DMS53 (cell line): Measurements from ENCODE around the gene RASAL1.

Experiments
- DNase-seq: peaks from one replicate; lab custom pipeline; 2025; lab: John Stamatoyannopoulos, UW

Gene RASAL1

DNA sequence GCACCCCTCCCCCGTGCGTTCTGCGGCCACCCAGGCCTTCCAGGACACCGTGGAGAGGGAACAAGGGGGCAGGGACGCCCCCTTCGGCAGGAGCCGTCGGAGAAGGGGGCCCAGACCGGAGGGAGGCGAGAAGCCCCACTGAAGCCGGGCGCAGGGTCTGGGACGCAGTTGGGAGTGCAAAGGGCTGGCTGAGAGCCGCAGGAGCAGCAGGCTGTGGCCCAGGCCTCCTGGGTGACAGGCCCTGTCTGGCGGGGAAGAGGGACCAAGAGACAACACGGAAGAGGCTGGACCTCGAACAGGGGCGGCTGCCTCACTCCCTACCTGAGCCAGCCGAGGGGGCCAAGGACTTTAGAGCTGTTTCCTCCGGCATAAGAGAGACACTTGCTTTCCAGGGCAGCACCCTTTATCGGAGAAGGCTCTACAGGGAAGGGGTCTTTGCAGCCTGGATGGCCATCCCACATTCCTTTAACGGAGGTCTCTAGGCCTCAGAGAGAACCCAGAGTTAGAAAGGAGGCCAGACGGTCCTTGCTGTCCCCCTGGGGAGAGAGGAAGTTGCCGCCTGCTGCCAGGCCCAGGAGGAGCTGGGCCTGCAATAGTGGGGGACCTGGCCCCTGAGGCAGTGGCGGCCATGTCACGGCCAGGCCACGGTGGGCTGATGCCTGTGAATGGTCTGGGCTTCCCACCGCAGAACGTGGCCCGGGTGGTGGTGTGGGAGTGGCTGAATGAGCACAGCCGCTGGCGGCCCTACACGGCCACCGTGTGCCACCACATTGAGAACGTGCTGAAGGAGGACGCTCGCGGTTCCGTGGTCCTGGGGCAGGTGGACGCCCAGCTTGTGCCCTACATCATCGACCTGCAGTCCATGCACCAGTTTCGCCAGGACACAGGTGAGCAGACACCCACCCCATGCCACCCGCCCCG, 77.7 kb downstream of the RASAL1 start:
- no peak for DNase-seq

DNA sequence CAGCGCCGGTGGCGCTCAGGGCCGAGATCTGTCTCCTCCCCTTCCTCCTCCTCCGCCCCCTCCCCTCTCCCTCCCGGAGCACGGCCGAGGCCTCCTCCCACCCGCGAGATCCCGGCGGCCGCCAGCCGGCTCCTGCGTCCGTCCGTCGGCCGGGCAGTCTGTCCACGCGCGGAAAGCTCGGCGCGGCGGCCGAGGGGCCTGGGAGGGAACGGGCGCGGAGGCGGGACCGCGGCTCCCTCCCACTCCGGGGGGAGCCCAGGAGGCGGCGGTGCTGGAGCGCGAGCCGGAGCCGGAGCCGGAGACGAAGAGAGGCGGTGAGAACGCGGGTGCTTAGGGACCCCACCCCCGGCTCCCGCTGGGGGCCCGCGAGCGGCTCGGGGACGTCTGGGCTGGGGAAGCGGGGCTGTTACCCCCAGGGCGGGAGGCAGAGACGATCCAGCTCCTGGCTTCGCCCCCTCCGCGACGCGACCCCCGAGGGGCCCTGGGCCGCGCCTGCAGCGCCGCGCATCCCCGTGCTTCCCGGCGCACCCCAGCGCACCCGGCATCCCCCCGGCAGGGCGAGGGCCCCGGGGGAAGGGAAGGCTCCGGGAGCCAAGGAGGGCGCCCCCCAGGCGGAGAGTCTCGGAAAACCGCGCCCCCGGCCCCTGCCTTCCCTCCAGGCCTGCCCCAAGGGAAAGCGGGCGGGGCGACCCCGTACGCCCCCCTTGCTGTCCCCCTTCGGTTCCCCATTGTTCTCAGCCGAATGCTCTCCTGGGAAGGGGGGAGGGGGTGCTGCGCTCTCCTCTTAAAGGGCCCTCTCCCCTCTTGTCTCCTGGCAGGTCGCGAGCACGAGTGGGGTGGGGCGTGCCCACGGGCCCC, 78.7 kb downstream of the RASAL1 start, which contains the start of gene DTX1:
Gene DTX1 (plus strand): TSS at position 100 of the 858 bp plus-strand sequence. CDS start 1,463 bp downstream, outside the sequence.
- DNase-seq: peak; percentile 53

DNA sequence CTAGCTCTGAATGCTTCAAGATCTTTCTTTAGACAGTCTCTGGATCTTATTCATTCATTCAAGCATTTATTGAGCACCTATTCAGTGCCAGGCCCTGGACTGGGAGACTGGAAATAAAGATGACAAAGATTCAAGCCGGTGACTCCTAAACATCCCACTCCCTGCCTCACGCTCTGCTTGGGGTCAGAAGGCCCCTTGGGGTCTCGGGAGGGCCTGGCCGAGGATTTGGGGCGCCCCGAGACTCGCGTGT, 79.3 kb downstream of the RASAL1 start:
- no peak for DNase-seq

DNA sequence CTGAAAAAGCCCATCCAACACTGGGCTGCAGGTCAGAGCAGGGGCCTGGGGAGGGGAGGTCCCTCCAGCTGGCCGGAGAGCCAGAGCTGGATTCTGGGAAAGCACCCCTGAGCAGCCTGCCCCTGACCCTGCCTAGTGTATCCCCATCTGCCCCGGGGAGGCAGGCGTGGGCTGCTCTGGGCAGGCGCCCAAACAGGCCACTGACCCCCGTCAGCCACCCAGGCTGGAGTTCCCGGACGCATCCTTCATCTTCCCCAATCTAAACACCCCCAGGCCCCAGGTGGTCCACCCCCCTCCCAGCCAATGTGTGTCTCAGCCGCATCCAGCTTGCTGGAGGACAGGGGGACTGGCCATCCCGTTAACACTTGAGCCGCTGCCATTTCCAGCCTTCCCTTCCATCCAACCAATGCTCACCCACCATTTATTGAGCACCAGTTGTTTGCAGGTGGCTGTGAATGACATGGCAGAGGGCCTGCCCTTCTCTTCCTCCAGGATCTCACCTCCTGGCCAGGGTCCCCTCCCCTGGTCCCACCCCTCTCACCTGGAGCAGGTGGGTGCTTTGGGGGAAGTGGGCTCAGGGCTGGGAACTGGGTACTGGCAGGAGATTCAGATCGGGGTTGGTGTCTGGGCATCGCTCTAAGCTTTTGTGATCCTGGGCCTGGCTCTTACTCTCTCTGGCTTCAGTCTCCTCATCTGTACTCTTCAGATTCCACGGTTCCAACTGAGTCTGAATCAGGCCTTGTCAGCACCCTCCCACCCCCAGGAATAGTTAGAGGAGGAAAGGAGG, 79.8 kb downstream of the RASAL1 start:
- no peak for DNase-seq

DNA sequence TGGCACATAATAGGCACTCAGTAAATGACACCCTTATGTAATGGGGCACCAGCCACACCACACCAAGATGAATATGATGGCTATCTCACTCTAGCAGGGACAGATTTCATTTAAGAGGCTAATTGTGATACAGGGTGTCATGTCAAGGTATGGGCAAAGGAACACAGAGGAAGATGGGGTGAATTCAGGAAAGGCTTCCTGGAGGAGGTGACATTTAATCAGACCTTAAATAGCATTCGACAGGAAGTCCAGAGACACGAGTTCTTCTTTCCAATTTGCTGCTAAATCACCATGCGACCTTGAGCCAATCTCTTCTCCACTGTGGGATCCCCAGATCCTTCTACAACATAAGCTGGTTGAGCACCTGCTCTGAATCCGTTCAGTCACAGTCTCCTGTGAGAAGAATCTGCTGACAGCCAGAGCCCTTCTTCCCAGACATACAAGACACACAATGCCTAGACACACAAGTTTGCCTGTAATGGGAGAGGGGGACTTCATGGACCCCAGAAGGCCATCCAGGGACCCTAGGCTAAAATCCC, 80.5 kb downstream of the RASAL1 start:
- no peak for DNase-seq

DNA sequence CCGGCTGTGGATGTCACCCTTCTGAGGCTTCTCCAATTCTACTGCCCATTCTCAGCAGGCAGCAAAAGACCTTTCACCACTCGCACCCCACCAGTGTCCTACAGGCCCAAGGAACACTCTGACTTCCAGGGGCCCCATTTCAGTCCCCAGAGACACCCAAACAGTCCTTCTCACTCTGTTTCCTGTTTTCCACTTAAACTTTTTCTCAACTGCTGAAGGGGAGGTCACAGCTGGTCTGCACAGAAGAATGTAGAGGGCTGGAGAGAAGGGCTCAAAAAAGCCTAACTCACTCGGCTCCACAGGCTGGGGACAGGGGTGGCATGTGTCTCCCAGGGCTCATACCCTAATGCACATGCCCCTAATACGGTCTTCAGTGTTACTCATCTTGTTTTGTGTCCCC, 83.2 kb downstream of the RASAL1 start:
- no peak for DNase-seq

DNA sequence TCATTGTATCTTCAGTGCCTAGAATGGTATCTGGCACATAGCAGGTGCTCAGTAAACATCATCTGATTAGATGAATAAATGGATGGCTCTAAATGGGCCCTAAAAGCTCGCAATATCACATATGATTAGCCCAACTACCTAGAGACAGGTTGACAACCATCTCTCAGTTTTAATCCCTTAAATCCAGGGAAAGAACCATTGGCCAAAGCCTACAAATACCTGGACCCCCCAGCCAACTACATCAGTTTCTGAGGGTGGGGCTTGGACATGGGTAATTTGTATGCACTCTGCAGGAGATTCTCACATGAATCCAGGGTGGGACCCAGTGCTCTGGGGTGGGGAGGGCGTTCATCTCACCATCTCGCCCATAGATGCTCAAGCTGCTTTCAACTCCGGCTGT, 83.8 kb downstream of the RASAL1 start:
- no peak for DNase-seq

DNA sequence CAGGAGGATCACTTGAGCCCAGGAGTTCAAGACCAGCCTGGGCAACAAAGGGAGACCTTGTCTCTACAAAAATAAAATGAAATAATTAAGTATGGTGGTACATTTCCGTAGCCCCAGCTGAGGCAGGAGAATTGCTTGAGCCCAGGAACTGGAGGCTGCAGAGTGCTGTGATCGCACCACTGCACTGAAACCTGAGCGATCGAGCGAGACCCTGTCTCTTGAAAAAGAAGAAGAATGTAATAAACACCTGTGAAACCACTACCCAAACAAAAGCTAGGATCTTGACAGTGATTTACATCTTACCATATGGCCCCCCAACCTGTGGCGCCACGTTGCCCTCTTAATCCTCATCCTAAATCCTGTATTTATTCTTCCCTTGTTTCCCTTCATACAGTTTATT, 84.8 kb downstream of the RASAL1 start:
- no peak for DNase-seq

DNA sequence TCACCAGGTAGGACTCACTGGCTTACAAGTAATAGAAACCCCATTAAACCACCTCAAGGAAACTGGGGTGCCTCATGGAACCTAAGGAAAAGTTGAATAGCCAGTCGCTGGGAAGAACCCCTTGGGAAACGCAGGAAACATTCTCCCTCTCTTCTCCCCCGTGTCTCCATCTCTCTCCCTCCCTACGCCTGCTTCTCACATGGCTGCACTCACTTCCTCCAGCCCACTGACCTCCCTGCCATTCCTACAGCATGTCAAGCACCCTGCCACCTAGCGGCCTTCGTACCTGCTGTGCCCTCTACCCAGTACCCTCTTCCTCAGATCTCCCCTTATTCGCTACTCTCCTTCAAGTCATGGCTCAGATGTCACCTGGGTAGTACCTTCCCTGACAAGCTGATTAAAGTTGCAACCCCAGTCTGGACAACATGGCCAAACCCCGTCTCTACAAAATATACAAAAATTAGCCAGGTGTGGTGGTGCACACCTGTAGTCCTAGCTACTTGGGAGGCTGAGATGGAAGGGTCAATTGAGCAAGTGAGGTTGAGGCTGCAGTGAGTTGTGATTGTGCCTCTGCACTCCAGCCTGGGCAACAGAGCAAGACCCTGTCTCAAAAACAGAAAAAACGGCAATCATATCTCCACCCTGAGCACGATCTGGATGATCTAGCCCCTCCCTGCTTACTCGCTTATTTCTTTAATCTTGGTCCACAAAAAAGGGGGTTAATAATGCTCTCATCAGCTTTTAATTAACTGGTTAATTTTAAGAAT, 85.4 kb downstream of the RASAL1 start:
- DNase-seq: peak; percentile 78
